Measurements from ENCODE around the gene ZBTB32.

- TF ChIP-seq EP300 (IDR thresholded peaks at IDR 0.05) (no peak), POLR2A (IDR thresholded peaks at IDR 0.05) (no peak)
These were observed 31.1 kb upstream of the ZBTB32 start for GRCh38 chr19:35673121-35673804.

Data from upper lobe of left lung (tissue), 4 donors.